ENCODE measurements around the gene ZMYND8.

The ZMYND8 gene

GRCh38 chr20:47334022-47334551 lies 22.4 kb downstream of the ZMYND8 start:
- DNase-seq (ENCODE audit: low read depth): peak; percentile 99
- no peak overlapping the region for H3K4me3 ChIP-seq (ENCODE audit: low read depth, low read length)
- TF ChIP-seq, protein P1, sequence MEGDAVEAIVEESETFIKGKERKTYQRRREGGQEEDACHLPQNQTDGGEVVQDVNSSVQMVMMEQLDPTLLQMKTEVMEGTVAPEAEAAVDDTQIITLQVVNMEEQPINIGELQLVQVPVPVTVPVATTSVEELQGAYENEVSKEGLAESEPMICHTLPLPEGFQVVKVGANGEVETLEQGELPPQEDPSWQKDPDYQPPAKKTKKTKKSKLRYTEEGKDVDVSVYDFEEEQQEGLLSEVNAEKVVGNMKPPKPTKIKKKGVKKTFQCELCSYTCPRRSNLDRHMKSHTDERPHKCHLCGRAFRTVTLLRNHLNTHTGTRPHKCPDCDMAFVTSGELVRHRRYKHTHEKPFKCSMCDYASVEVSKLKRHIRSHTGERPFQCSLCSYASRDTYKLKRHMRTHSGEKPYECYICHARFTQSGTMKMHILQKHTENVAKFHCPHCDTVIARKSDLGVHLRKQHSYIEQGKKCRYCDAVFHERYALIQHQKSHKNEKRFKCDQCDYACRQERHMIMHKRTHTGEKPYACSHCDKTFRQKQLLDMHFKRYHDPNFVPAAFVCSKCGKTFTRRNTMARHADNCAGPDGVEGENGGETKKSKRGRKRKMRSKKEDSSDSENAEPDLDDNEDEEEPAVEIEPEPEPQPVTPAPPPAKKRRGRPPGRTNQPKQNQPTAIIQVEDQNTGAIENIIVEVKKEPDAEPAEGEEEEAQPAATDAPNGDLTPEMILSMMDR (conservative IDR thresholded peaks at IDR 0.05; ENCODE audit: low read depth, low read length): no peak

GRCh38 chr20:47332381-47333206 lies 23.9 kb downstream of the ZMYND8 start:
- DNase-seq (ENCODE audit: low read depth): no peak
- no peak overlapping the region for H3K4me3 ChIP-seq (ENCODE audit: low read depth, low read length)
- TF ChIP-seq, protein P1 (conservative IDR thresholded peaks at IDR 0.05; ENCODE audit: low read depth, low read length): no peak

GRCh38 chr20:47330933-47331708 lies 25.4 kb downstream of the ZMYND8 start:
- peak; percentile 89 for DNase-seq (ENCODE audit: low read depth)
- no peak overlapping the region for H3K4me3 ChIP-seq (ENCODE audit: low read depth, low read length)
- TF ChIP-seq, protein P1 (conservative IDR thresholded peaks at IDR 0.05; ENCODE audit: low read depth, low read length): no peak

DNA sequence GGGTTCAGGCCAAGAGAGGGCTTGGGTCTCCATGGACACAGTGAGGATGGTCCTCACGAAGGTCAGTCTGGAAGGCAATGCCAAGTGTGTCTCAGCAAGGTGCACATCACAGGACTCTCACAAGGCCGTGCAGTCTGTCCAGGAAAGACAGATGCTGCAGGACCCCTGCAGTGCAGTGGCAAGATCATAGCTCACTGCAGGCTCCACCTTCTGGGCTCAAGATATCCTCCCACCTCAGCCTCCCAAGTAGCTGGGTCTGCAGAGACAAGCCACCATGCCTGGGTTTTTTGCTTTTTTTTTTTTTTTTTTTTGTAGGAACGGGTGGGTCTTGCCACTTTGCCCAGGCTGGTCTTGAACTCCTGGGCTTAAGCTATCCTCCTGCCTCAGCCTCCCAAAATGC lies 26.4 kb downstream of the ZMYND8 start:
- peak; percentile 42 for DNase-seq (ENCODE audit: low read depth)
- TF ChIP-seq, protein P1 (conservative IDR thresholded peaks at IDR 0.05; ENCODE audit: low read depth, low read length): no peak
- no peak overlapping the region for H3K4me3 ChIP-seq (ENCODE audit: low read depth, low read length)

DNA sequence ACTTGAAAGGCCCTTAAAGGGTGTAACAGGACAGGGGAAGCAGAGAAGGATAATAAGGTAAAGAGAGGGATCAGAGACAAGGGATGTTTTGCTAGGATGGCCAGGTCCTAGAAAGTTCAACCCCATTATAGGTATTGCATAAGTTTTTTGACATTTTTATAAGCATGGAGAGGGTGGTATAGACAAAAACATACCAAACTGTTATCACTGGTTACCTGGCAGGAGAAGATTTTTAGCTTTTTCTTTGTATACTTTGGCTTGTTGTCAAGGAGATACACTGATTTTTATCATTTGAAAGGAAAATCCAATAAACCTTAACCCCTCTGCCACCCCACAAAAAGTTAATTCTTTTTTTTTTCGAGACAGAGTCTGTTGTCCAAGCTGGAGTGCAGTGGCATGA lies 28.4 kb downstream of the ZMYND8 start:
- H3K4me3 ChIP-seq (ENCODE audit: low read depth, low read length): no peak overlapping the region
- no peak for DNase-seq (ENCODE audit: low read depth)
- TF ChIP-seq, protein P1 (conservative IDR thresholded peaks at IDR 0.05; ENCODE audit: low read depth, low read length): no peak

GRCh38 chr20:47327711-47328110 lies 28.8 kb downstream of the ZMYND8 start:
- no peak for DNase-seq (ENCODE audit: low read depth)
- H3K4me3 ChIP-seq (ENCODE audit: low read depth, low read length): no peak overlapping the region
- TF ChIP-seq, protein P1 (conservative IDR thresholded peaks at IDR 0.05; ENCODE audit: low read depth, low read length): no peak

Measured in choroid plexus epithelial cell (primary cell).